Measurements from ENCODE around the gene SLC6A6.

The SLC6A6 gene

DNA sequence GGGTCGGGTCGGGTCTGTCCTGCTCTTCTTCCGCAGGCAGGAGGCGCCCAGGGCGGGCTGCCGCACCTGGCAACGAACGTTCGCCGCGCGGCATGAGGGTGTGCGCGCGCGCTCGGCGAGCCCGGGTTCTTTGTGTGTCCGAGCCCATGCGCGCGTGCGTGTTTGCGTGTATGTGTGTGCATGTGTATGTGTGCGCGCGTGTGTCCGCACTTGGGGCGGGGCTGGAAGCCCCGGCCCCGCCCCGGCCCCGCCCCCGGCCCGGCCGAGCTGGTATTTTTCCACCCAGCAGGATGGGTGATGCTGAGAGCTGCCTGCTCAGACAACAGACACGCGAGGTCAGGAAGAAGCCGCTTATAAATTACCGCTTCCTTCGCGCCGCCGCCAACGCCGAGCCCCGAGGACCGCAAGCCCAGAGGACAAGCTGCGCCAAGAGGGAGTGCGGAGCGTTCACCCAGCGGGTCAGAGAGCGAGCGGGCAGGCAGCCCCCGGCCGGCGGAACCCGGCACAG is at the start of gene SLC6A6:
SLC6A6 (plus strand) TSS at position 303 of the 508 bp plus-strand sequence. CDS start 41,029 bp downstream, outside the sequence.
- peak; percentile 60 for TF ChIP-seq POLR2A (IDR thresholded peaks at IDR 0.05; ENCODE audit: low read length)
- TF ChIP-seq GATA1 (IDR thresholded peaks at IDR 0.05; ENCODE audit: low read depth, low read length): no peak
- peak; percentile 79 to 82 for DNase-seq

DNA sequence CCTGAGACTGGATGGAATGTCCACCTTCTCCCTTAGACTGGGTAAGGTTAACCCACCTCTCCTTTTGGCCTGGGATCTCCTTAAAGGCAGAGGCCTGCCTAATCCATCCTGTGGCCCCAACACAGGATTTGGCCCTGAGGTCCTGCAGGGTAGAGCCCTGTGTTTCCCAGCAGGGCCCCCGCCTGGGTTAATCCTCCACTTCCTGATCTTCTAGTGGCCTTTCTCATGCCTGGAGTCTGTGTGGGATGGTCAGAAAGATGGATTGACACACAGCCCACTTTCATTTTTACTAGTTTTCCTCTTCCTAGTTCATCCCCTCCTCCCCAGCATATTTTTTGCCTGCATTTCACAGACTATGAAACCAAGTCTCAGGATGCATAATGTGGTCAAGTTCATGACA is 48.9 kb upstream of the SLC6A6 start:
- TF ChIP-seq GATA1 (IDR thresholded peaks at IDR 0.05; ENCODE audit: low read depth, low read length): no peak
- TF ChIP-seq POLR2A (IDR thresholded peaks at IDR 0.05; ENCODE audit: low read length): no peak
- DNase-seq: no peak

DNA sequence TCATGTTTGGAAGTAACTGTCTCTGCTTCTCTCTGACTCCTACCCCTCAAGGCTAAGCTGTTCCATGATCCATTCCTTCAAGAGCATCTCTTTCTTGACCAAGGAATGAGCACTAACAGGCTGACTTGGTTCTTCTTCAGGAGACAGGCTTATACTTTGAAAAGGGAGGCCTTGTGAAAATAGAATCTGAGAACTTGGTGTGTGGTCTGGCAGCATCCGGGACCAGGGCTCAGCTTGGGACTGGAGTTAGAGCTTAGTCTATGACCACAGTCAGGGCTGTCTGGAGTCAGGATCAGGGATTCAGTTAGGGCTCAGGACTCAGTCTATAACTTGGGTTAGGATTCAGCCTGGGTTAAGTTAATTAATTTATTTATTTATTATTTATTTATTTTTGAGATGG is 44.9 kb upstream of the SLC6A6 start:
- no peak for TF ChIP-seq GATA1 (IDR thresholded peaks at IDR 0.05; ENCODE audit: low read depth, low read length)
- TF ChIP-seq POLR2A (IDR thresholded peaks at IDR 0.05; ENCODE audit: low read length): no peak
- DNase-seq: no peak

DNA sequence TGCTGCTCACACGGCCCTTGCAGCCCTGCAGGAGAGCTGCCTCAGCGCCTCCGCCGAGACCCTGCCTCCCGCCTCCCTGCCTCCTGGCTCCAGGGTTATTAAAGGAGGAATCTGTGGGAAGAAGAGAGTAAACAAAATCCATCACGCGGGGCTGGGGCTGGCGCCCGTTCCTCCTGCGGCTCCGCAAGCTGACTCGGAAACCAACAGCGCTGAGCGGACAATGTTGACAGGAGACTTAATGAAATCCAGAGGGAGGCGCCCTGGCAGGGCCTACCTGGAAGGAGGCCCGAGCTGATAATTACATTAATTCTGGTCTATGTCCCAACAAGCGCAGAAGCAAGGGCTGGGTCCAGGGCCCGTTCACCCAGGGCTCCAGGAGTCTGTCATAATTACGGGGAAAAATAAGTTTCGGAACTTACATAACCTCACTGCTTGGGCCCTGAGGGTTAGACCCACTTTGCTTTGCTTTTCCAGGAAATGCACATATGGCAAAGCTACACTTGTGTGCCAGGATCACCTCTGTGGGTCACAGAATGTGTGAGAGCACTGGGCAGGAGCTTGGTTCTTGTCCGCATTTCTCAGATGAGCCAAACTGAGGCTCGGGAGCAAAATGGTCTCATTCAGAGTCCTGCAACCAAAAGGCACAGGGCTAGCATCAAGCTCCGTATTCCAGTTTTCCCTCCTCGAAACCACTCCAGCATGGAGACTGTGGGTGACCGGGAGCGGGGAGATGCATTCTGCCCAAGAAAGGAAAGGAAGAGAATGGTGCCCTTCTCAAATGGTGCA is 43.8 kb upstream of the SLC6A6 start:
- no peak for TF ChIP-seq POLR2A (IDR thresholded peaks at IDR 0.05; ENCODE audit: low read length)
- TF ChIP-seq GATA1 (IDR thresholded peaks at IDR 0.05; ENCODE audit: low read depth, low read length): no peak
- no peak for DNase-seq

DNA sequence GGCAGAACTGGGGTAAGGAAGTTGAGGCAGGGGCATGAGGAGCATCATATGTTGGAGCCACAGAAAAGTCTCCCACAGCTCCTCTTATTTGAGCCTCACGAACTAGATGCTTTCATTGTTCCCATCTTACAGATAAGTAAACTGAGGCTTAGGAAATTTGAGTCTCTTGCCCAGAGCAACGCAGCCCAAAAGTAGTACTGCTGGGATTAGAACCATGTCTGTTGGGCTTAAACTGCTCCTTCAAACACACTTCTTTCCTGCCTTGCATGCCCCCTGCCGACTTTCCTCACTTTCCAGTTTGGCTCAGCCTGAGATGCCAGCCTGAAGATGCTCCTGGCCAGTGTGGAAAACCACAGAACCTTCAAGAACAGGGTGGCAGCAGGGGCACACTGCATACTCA is 43.1 kb upstream of the SLC6A6 start:
- no peak for DNase-seq
- TF ChIP-seq GATA1 (IDR thresholded peaks at IDR 0.05; ENCODE audit: low read depth, low read length) (no peak), POLR2A (IDR thresholded peaks at IDR 0.05; ENCODE audit: low read length) (no peak)

DNA sequence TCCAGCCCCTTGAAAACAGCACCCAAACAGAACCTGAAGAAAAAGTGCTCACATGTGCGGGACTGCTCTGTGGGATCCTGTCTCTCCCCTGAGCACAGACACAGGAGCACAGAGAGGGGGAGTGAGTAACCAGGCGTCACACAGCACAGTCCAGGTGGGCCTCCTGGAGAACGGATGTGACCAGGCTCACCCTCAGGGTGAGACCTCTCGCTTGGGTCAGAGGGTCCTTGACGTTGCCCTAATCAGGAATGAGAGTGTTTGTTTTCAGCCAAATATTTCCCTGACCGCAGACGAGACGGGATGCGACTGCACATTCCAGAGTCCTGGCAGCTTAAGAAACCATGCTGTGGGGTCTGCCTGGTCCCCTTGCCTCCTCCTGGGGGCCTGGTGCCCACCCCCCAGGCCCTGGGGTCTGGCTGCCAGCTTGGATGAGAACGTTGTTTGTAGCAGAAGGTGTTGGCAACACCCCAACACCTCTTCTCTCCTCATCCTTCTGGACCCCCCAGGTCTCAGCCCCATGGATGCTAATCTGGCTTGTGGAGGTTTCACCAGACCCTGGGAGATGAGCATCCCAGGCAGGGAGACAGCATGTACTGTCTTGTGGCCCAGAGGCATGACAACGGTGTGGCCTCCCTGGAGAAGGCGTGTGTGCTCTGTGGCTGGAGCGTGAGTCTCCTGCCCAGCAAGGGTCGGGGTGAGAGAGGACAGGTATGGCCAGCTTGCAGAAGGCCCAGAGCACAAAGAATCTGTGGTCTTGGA is 42.1 kb upstream of the SLC6A6 start:
- DNase-seq: no peak
- TF ChIP-seq POLR2A (IDR thresholded peaks at IDR 0.05; ENCODE audit: low read length) (no peak), GATA1 (IDR thresholded peaks at IDR 0.05; ENCODE audit: low read depth, low read length) (no peak)

DNA sequence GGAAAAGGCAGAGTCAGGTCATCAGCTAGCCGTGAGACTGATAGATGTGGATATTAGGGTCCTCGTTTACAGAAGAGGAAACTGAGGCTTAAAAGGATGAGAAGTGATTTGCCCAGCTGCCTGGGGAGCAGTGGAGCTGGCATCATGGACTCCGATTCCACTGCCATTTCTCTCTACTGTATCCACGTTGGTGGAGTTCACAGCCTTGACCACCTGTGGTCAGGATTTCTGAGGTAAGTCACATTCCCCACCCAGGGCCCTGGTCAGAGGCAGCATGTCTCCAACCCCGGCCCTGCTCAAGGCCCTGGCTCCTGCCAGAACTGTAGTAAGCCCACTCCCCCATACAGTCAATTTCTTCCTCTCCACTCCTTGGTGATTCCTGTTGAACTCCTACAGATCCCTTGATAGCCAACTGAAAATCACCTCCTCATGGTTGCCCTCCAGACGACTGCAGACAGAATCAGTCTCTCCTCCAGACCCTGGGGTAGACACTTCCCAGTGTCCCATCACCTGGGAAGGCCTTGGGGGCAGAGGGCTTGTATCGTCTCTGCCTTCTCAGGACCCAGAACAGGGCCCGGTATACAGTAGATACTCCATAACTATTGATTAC is 41.2 kb upstream of the SLC6A6 start:
- no peak for DNase-seq
- no peak for TF ChIP-seq GATA1 (IDR thresholded peaks at IDR 0.05; ENCODE audit: low read depth, low read length)
- TF ChIP-seq POLR2A (IDR thresholded peaks at IDR 0.05; ENCODE audit: low read length): no peak

DNA sequence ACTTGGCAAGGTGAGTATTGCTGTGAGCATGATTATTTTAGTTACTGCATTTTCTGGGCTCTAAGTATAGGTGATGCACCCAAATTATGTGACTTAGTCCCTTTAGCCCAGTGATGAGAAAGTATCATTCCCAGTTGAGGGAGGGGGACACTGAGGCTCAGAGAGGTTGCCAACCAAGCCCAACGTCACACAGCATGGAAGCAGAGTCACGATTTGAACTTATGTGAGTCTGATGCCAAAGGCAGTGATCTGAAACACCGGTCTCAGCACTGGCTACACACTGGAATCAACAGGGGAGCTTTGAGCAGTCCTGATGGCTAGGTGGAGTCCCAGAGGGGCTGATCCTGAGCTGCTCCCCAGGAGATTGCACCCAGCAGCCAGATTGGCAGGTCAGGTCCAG is 39.5 kb upstream of the SLC6A6 start:
- DNase-seq: no peak
- TF ChIP-seq POLR2A (IDR thresholded peaks at IDR 0.05; ENCODE audit: low read length): no peak
- no peak for TF ChIP-seq GATA1 (IDR thresholded peaks at IDR 0.05; ENCODE audit: low read depth, low read length)

DNA sequence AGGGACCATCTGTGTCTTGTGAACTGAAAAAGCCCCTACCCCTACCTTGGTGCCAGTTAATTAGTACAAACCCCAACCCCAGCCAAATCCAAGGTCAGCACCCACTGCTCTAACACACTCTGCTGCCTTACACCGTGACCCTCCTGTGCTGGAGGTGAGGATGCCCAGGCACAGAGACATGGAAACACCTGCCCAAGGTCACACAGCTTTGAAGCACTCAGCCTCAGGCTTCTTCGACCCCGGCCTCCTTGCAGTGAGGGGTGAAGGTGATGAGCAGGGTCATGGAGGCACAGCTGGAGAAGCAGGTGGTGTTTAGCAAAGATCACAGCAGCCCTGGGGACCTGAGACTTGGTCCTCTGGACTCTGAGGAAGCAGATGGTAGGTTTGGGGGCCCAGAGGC is 39.0 kb upstream of the SLC6A6 start:
- no peak for DNase-seq
- no peak for TF ChIP-seq GATA1 (IDR thresholded peaks at IDR 0.05; ENCODE audit: low read depth, low read length)
- no peak for TF ChIP-seq POLR2A (IDR thresholded peaks at IDR 0.05; ENCODE audit: low read length)

DNA sequence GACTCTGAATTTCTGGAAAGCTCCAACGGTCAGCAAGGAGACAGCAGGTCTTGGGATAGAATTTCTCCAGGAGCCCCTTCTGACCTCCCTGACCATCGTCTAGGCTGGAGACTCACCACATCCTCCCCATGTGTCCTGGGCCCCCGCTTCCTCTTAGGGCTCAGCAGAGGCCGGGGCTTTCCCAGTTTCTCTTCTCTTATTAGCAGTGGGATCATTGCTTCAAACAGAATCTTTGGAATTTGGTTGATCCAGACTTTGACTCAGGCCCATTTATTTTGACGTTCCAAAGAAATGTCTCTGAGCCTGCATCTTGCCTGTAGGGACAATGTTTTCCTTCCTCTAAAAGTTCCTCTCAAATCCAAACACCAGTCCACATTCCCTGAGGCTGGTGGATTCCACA is 38.4 kb upstream of the SLC6A6 start:
- TF ChIP-seq GATA1 (IDR thresholded peaks at IDR 0.05; ENCODE audit: low read depth, low read length): no peak
- TF ChIP-seq POLR2A (IDR thresholded peaks at IDR 0.05; ENCODE audit: low read length): no peak
- no peak for DNase-seq

DNA sequence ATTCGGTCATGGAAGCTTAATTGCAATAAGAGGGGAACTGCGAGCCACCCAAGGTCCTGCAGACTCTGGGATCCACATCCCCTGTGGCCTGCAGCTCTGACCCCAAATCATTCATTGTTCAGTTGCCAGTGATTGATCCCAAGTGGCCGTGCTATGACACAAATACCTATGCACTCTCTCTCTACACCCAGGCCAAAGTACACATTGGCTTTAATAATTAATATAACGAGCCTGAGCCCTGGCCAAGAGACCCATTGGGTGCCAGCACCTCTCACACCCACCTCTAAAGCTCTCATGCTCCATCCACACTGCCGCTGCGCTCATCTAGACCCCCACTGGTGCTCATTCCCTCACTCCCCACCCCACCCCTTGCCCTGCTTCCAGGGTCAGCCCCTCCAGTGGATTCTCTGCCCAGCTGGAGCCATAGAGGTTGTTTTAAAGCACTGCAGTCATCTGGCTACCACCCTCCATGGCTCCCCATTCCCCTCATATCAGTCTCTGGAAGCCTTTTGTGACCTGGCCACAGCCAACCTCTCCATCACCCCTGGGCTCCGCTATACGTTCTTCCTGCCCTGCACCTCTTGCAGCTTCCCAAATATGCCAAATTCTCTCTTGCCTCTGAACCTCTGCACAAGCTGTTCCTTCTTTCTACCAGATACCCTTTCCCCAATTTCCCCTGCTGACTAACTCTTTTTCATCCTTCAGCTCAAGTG is 37.7 kb upstream of the SLC6A6 start:
- TF ChIP-seq GATA1 (IDR thresholded peaks at IDR 0.05; ENCODE audit: low read depth, low read length) (no peak), POLR2A (IDR thresholded peaks at IDR 0.05; ENCODE audit: low read length) (no peak)
- no peak for DNase-seq

DNA sequence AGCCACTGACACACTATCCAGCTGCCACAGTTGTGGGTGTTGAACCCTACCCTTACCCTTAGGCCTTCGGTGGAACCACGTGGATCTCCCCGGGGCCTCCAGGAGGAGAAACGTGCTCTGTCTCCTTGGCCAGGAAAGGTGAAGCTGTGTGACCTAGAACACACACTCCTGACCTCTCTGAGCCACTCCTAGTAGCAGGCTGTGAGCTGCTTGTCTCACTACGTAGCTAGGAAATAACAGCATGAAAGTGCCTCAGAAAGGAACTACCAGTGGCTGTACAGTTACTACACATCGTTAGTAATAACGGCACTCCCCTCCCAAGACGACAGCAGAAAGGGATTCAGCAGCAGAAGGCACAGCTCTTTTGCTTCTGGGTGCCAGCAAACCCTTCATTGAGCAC is 36.2 kb upstream of the SLC6A6 start:
- no peak for DNase-seq
- TF ChIP-seq POLR2A (IDR thresholded peaks at IDR 0.05; ENCODE audit: low read length) (no peak), GATA1 (IDR thresholded peaks at IDR 0.05; ENCODE audit: low read depth, low read length) (no peak)

DNA sequence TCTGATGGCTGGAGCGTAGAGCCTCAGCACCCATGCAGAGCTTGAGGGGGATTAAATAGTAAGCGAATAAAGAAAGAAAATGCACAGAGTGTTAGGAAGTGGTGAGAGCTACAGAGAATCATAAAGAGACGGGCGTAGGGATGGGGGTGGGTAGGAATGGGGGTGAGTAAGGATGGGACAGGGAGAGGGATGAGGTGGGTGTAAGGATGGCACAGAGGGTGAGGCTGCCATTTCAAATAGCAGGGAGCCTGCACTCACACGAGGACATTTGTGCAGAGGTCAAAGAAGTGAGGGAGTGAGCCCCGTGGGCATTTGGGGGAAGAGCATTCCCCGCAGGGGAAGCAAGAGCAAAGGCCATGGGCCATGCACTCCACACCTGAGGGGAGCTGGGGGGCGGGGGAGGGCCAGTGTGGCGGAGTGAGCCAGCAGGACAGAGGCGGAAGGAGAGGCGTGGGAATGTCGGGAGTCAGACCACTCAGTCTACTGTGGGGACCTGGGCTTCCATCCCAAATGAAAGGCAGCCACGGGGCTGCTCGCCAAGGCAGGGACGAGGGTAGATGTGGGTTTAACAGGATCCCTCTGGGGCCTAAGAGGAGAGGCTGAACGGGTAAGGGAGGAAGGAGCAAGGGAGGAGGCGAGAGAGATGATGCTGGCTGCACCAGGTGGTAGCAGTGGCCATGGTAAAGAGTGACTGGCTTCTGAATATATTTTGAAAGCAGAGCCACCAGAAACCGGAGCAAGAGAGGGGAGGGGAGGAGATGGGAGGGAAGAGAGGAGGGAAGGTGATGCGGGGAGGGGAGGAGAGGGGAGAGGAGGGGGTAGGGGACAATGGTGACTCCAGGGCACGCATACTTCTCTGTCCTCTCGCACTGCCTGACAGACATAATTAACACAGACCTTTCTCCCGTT is 35.2 kb upstream of the SLC6A6 start:
- no peak for TF ChIP-seq GATA1 (IDR thresholded peaks at IDR 0.05; ENCODE audit: low read depth, low read length)
- TF ChIP-seq POLR2A (IDR thresholded peaks at IDR 0.05; ENCODE audit: low read length): no peak

More for the DNA sequence above, 35.2 kb upstream of the SLC6A6 start:
- no peak for DNase-seq

Data from erythroblast (primary cell).